GM18520 (cell line): Measurements from ENCODE around the gene HECTD1.
"Not testable (repeated sequence)": the region's sequence is repeated elsewhere in the genome, so short reads cannot be mapped to it uniquely, and the experiment has no call there.

Source experiments
- ATAC-seq: cut with Tn5 transposase; IDR thresholded peaks from one replicate; pipeline ENCODE4 v1.9.1; 2021; ENCODE audit not compliant: unreplicated experiment

HECTD1 gene

GRCh38 chr14:31057035-31057434 lies 150.6 kb downstream of the HECTD1 start:
- ATAC-seq: no peak

- ATAC-seq: not testable (repeated sequence)
Observed at GRCh38 chr14:31052905-31053586, 154.5 kb downstream of the HECTD1 start.

GRCh38 chr14:31051511-31051910 lies 156.1 kb downstream of the HECTD1 start:
- no peak for ATAC-seq

- no peak for ATAC-seq
Observed at GRCh38 chr14:31051023-31051422, 156.6 kb downstream of the HECTD1 start.
